DMS 273 (cell line): Measurements from ENCODE around the gene PRICKLE4.
A peak's percentile ranks its signal among the peaks of the same experiment; 100 is the strongest.
"Not testable (repeated sequence)": the region's sequence is repeated elsewhere in the genome, so short reads cannot be mapped to it uniquely, and the experiment has no call there.

ENCODE experiments used
- DNase-seq: peaks from one replicate; lab custom pipeline; 2025; ENCODE audit not compliant: unreplicated experiment; lab: John Stamatoyannopoulos, UW

The PRICKLE4 gene

GRCh38 chr6:41744236-41744787 lies 36.3 kb upstream of the PRICKLE4 start:
- no peak for DNase-seq

GRCh38 chr6:41746107-41746506 lies 34.5 kb upstream of the PRICKLE4 start:
- no peak for DNase-seq

GRCh38 chr6:41747256-41748101 lies 33.1 kb upstream of the PRICKLE4 start, which contains the start of gene PGC:
Gene PGC (minus strand): TSS chr6:41747397. CDS start chr6:41747334, 63 bp downstream.
- no peak for DNase-seq

GRCh38 chr6:41748102-41748477 lies 32.5 kb upstream of the PRICKLE4 start:
- no peak for DNase-seq

GRCh38 chr6:41748542-41748941 lies 32.0 kb upstream of the PRICKLE4 start:
- DNase-seq: no peak

- DNase-seq: no peak
Measured at GRCh38 chr6:41750374-41750773, 30.2 kb upstream of the PRICKLE4 start.

- no peak for DNase-seq
Measured at GRCh38 chr6:41755895-41756294, 24.7 kb upstream of the PRICKLE4 start.

GRCh38 chr6:41756354-41756753 lies 24.2 kb upstream of the PRICKLE4 start:
- peak; percentile 63 for DNase-seq

GRCh38 chr6:41757271-41757670 lies 23.3 kb upstream of the PRICKLE4 start:
- peak; percentile 77 for DNase-seq

- DNase-seq: no peak
Measured at GRCh38 chr6:41757931-41758640, 22.5 kb upstream of the PRICKLE4 start.

GRCh38 chr6:41758641-41759035 lies 21.9 kb upstream of the PRICKLE4 start:
- no peak for DNase-seq

- DNase-seq: no peak
Measured at GRCh38 chr6:41759106-41759904, 21.3 kb upstream of the PRICKLE4 start.

- no peak for DNase-seq
Measured at GRCh38 chr6:41759905-41760579, 20.5 kb upstream of the PRICKLE4 start.

GRCh38 chr6:41763470-41763869 lies 17.1 kb upstream of the PRICKLE4 start:
- no peak for DNase-seq

- DNase-seq: not testable (repeated sequence)
Measured at GRCh38 chr6:41766043-41766664, 14.4 kb upstream of the PRICKLE4 start.

- peak; percentile 52 for DNase-seq
Measured at GRCh38 chr6:41767112-41767833, 13.3 kb upstream of the PRICKLE4 start.

GRCh38 chr6:41768545-41769308 lies 11.9 kb upstream of the PRICKLE4 start:
- no peak for DNase-seq

GRCh38 chr6:41769376-41769775 lies 11.2 kb upstream of the PRICKLE4 start:
- no peak for DNase-seq
